Fibroblast of lung (primary cell): Measurements from ENCODE around the gene C1QL1. TPM values are rescaled to one million over a fixed set of nuclear protein-coding genes. Genes with fewer than 3 reads are reported as not detected.

Source experiments
- DNase-seq, 2 donors: peaks; one replicate each; pipeline versions ENCODE4 v3.0.0 to v3.0.0-alpha.2; 2010; ENCODE audit warnings: low read depth in 2 of 2
- H2AFZ ChIP-seq: 2 replicates; pipeline ENCODE4 v1.5.1; 2012; ENCODE audit warnings: low read length, control low read depth, inconsistent platforms
- H3K27ac ChIP-seq: 2 replicates; pipeline ENCODE4 v1.5.1; 2011; ENCODE audit warnings: low read length, control low read depth; ENCODE audit not compliant: insufficient read depth
- H3K27me3 ChIP-seq: 2 replicates; pipeline ENCODE4 v1.5.1; 2011; ENCODE audit warnings: mild to moderate bottlenecking, low read length; ENCODE audit not compliant: control insufficient read depth, insufficient read depth
- H3K36me3 ChIP-seq: 2 replicates; pipeline ENCODE4 v1.5.1; 2011; ENCODE audit warnings: low read length; ENCODE audit not compliant: control insufficient read depth, insufficient read depth
- H3K4me1 ChIP-seq: 2 replicates; pipeline ENCODE4 v1.5.1; 2011; ENCODE audit warnings: low read length; ENCODE audit not compliant: control insufficient read depth, insufficient read depth; ENCODE audit errors: extremely low read depth
- H3K4me2 ChIP-seq: 2 replicates; pipeline ENCODE4 v1.5.1; 2011; ENCODE audit warnings: low read length, control low read depth; ENCODE audit not compliant: insufficient read depth; ENCODE audit errors: extremely low read depth
- H3K4me3 ChIP-seq, 4 experiments: fragments of 200-600 bp in 1 of 4; sonication (generic) in 1 of 4; replicated peaks in 1 of 4; 2 replicates each; pipeline ENCODE4 v1.5.1; 2011 to 2016; ENCODE audit warnings: low read length in 4 of 4, low read depth in 3 of 4, mild to moderate bottlenecking in 3 of 4, control low read depth in 2 of 4, inconsistent platforms in 1 of 4, mixed read lengths in 1 of 4; ENCODE audit not compliant: insufficient read depth in 1 of 4; ENCODE audit errors: control extremely low read depth in 1 of 4
- H3K79me2 ChIP-seq: 2 replicates; pipeline ENCODE4 v1.5.1; 2012; ENCODE audit warnings: mild to moderate bottlenecking, low read length, inconsistent platforms; ENCODE audit not compliant: control insufficient read depth, insufficient read depth
- H3K9ac ChIP-seq: 2 replicates; pipeline ENCODE4 v1.5.1; 2011; ENCODE audit warnings: mild to moderate bottlenecking, low read length, control low read depth; ENCODE audit not compliant: insufficient read depth
- H3K9me3 ChIP-seq: 2 replicates; pipeline ENCODE4 v1.5.1; 2012; ENCODE audit warnings: low read depth, low read length; ENCODE audit not compliant: control insufficient read depth, insufficient read depth
- H4K20me1 ChIP-seq: 2 replicates; pipeline ENCODE4 v1.5.1; 2011; ENCODE audit warnings: low read length; ENCODE audit not compliant: control insufficient read depth, insufficient read depth; ENCODE audit errors: extremely low read depth
- EZH2 ChIP-seq: IDR thresholded peaks from 2 replicates; pipeline ENCODE4 v1.5.1; 2012; ENCODE audit warnings: low read length, control low read depth, mild to moderate bottlenecking; ENCODE audit errors: missing control alignments
- polyA plus RNA-seq, 2 donors: library from polyadenylated mRNA; depleted of rRNA in 1 of 2; stranded (reverse) in 1 of 2; unstranded in 1 of 2; fragments of >200 nt; gene quantifications; 2 replicates each; pipeline ENCODE4 v1.2.1, GENCODE V29; 2011 to 2012; ENCODE audit warnings: missing spikeins in 1 of 2
- total RNA-seq: library from RNA; depleted of rRNA; stranded (reverse); fragments of >200 nt; gene quantifications from 2 replicates; pipeline ENCODE4 v1.2.1, GENCODE V29; 2014
- TF ChIP-seq, protein P1 (sequence below), 2 donors: IDR thresholded peaks in 1 of 2; conservative IDR thresholded peaks in 1 of 2; 1 replicate in 1 of 2; 2 replicates in 1 of 2; pipeline ENCODE4 v1.5.1; 2011 to 2012; ENCODE audit warnings: low read length in 2 of 2, control low read depth in 1 of 2, inconsistent platforms in 1 of 2, low read depth in 1 of 2, mild to moderate bottlenecking in 1 of 2

Gene C1QL1
- total and polyA plus RNA-seq, 2 donors (not counting 1 experiment from before 2014, with no cell fraction given), result 0.53 to 1.3 TPM

DNA sequence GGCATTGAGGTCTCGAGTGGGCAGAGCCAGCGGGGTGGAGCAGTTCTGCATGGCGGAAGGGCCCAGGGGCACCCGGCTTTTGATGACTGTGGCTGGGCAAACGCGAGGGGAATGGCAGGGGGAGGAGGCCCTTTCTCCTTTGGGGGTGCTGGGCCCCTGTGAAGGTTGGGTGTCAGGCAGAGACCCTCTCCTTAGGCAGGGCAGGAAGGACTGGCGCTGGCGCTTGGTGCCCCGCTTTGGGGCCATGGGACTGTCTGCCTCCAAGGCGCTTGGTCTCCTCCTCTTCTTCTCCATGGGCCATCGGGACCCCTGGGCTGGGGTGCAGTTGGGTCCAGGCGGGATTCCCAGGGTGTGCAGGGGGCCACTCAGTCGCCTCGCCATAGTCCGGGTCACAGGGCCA is 40.0 kb downstream of the C1QL1 start:
- Histone ChIP-seq H3K36me3 (peaks cover 22% of the 10 kb centered on the region), H3K4me3 (no peak overlapping the region), H3K9me3 (no peaks in the 10 kb centered on the region), H3K9ac (no peak overlapping the region), H3K27ac (no peak overlapping the region), H3K4me2 (no peak overlapping the region), H2AFZ (no peak overlapping the region), H3K79me2 (no peaks in the 10 kb centered on the region), H3K27me3 (no peaks in the 10 kb centered on the region), H3K4me1 (no peaks in the 10 kb centered on the region), H4K20me1 (no peaks in the 10 kb centered on the region)
- TF ChIP-seq, protein P1, sequence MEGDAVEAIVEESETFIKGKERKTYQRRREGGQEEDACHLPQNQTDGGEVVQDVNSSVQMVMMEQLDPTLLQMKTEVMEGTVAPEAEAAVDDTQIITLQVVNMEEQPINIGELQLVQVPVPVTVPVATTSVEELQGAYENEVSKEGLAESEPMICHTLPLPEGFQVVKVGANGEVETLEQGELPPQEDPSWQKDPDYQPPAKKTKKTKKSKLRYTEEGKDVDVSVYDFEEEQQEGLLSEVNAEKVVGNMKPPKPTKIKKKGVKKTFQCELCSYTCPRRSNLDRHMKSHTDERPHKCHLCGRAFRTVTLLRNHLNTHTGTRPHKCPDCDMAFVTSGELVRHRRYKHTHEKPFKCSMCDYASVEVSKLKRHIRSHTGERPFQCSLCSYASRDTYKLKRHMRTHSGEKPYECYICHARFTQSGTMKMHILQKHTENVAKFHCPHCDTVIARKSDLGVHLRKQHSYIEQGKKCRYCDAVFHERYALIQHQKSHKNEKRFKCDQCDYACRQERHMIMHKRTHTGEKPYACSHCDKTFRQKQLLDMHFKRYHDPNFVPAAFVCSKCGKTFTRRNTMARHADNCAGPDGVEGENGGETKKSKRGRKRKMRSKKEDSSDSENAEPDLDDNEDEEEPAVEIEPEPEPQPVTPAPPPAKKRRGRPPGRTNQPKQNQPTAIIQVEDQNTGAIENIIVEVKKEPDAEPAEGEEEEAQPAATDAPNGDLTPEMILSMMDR (conservative IDR thresholded peaks at IDR 0.05 in 1 of 2, IDR thresholded peaks at IDR 0.05 in 1 of 2; ENCODE audit: low read depth in 1 of 2, low read length in 2 of 2), result no peak
- no peak for TF ChIP-seq EZH2
- no peak for DNase-seq

DNA sequence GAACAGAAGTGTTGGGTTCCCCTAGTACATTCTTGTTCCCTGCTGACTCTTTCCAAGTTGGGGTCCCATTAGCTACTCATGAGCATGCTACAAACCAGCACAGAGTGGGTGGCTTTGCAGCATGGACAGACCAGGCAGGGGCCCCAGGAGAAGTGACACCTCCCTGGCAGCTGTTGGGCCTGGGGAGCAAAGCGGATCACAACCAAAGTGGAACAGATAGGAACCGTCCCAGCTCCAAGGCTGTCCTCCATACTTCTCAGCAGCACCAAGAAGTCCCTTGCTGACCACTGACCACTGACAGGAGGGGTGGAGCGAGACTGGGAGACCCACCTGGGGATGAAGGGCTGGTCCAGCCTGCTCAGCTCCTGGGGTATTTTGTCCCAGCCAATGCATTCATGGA is 40.4 kb downstream of the C1QL1 start:
- Histone ChIP-seq H3K27ac (no peak overlapping the region), H3K36me3 (peaks cover 22% of the 10 kb centered on the region), H3K79me2 (no peaks in the 10 kb centered on the region), H3K4me1 (no peaks in the 10 kb centered on the region), H3K4me2 (no peak overlapping the region), H3K9me3 (no peaks in the 10 kb centered on the region), H2AFZ (no peak overlapping the region), H3K27me3 (no peaks in the 10 kb centered on the region), H3K4me3 (no peak overlapping the region), H4K20me1 (no peaks in the 10 kb centered on the region), H3K9ac (no peak overlapping the region)
- no peak for DNase-seq
- no peak for TF ChIP-seq EZH2
- TF ChIP-seq, protein P1 (conservative IDR thresholded peaks at IDR 0.05 in 1 of 2, IDR thresholded peaks at IDR 0.05 in 1 of 2; ENCODE audit: low read depth in 1 of 2, low read length in 2 of 2), result no peak

DNA sequence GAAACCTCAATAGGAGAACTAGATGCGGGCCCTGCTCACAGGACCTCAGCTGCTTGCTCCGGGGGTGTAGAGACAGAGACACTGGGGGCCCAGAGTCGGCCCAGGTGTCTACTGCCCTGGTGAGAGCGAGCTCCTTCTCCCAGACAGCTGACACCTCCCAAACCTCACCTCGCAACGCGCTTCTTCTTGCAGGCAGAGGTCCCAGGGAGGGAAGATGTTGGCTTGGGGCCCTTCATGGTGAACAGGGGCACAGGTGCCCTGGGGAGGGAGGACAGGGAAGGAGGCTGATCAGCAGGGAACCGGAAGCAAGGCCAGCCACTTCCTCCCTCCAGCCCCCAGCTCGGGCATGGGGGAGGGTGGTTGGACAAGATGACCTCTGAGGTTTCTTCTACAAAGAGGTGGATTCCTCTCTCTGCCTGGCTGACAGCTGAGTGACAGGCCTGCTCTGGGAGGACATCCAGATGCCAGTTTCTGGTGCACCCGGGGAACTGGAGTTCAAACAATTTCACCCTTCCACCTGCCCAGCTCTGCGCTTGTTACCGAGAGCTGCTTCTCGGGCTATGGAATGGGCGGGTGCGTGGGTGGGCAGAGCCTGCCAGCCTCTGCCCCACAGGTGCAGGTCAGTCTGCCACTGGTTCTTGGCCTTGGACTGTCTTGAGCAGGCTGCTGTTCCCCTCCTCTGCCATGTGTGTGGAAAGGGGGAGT is 41.1 kb downstream of the C1QL1 start:
- H3K4me1 ChIP-seq, result no peaks in the 10 kb centered on the region
- H3K4me3 ChIP-seq, result no peak overlapping the region
- H4K20me1 ChIP-seq, result no peaks in the 10 kb centered on the region
- peaks cover 22% of the 10 kb centered on the region for H3K36me3 ChIP-seq
- no peak overlapping the region for H3K9ac ChIP-seq
- H3K27me3 ChIP-seq, result no peaks in the 10 kb centered on the region
- no peak overlapping the region for H2AFZ ChIP-seq
- no peak for DNase-seq
- no peaks in the 10 kb centered on the region for H3K9me3 ChIP-seq
- H3K79me2 ChIP-seq, result no peaks in the 10 kb centered on the region
- no peak overlapping the region for H3K4me2 ChIP-seq
- H3K27ac ChIP-seq, result no peak overlapping the region
- TF ChIP-seq EZH2, result no peak
- TF ChIP-seq, protein P1 (conservative IDR thresholded peaks at IDR 0.05 in 1 of 2, IDR thresholded peaks at IDR 0.05 in 1 of 2; ENCODE audit: low read depth in 1 of 2, low read length in 2 of 2), result no peak
